ENCODE data around the gene LIM2.

DNA sequence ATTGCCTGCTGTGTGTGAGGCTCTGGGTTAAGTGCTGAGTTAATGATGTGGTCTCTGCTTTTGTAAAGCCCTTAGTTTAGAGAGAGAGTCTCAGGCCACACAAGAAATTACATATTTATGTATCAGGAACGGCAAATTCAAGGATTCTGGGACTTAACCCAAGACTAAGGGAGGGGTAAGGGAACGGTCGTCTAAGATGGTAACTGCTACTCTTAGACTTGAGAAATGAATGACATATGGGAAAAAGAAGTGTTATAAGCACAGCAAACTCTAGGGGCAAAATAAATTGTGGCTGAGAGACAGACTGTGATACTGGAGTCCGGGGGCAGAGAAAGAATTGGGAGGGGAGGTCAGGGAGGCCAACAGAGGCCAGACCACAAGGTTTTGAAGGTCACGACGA is 56.1 kb downstream of the LIM2 start:
- TF ChIP-seq, protein P1, sequence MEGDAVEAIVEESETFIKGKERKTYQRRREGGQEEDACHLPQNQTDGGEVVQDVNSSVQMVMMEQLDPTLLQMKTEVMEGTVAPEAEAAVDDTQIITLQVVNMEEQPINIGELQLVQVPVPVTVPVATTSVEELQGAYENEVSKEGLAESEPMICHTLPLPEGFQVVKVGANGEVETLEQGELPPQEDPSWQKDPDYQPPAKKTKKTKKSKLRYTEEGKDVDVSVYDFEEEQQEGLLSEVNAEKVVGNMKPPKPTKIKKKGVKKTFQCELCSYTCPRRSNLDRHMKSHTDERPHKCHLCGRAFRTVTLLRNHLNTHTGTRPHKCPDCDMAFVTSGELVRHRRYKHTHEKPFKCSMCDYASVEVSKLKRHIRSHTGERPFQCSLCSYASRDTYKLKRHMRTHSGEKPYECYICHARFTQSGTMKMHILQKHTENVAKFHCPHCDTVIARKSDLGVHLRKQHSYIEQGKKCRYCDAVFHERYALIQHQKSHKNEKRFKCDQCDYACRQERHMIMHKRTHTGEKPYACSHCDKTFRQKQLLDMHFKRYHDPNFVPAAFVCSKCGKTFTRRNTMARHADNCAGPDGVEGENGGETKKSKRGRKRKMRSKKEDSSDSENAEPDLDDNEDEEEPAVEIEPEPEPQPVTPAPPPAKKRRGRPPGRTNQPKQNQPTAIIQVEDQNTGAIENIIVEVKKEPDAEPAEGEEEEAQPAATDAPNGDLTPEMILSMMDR (IDR thresholded peaks at IDR 0.05 in 8 of 11, conservative IDR thresholded peaks at IDR 0.05 in 3 of 11), result no peak
- TF ChIP-seq POLR2A (IDR thresholded peaks at IDR 0.05), result no peak
